HCT116 (cell line): Measurements from ENCODE around the gene RGL3. TPM values are rescaled to one million over a fixed set of nuclear protein-coding genes. Genes with fewer than 3 reads are reported as not detected.

Source experiments
- ATAC-seq: fragments of 200-7000 bp; cut with Tn5 transposase; 2 replicates; pipeline ENCODE4 v1.9.1; 2020; ENCODE audit warnings: mild to moderate bottlenecking, moderate library complexity
- BruUV-seq: library from RNA; stranded (reverse); fragments of 400-500 nt; replicated peaks from 2 replicates; lab custom pipeline; 2021; lab: Mats Ljungman, UMichigan
- CTCF ChIA-PET: fragments of 300-600 bp; sonication (Branson Sonifier 250); formaldehyde crosslinking; loops from one replicate; lab custom pipeline; 2021; ENCODE audit warnings: antibody characterized with exemption; lab: Charles Lee
- POLR2A ChIA-PET: fragments of 300-600, 350-600 bp; sonication (Branson Sonifier 250); formaldehyde crosslinking; loops from one replicate; lab custom pipeline; 2021; ENCODE audit warnings: antibody characterized with exemption; lab: Charles Lee
- RAD21 ChIA-PET, 2 experiments: fragments of 300-600 bp; sonication (Branson Sonifier 250); formaldehyde crosslinking; loops; one replicate each; lab custom pipeline; 2023; ENCODE audit warnings: low total read pairs in 2 of 2; ENCODE audit not compliant: uncharacterized antibody in 2 of 2, unreplicated experiment in 2 of 2, low non-redundant PET in 1 of 2; lab: Charles Lee
- DNase-seq: peaks from one replicate; pipeline ENCODE4 v3.0.0-alpha.2; 2010; ENCODE audit warnings: low read depth, low spot score
- H2AFZ ChIP-seq: fragments of 200-600 bp; shearing (Covaris generic), sonication (generic); 2 replicates; pipeline ENCODE4 v1.6.1; 2017; ENCODE audit warnings: low read depth, mixed run types, mixed read lengths, antibody characterized with exemption, low read length; ENCODE audit not compliant: poor library complexity, severe bottlenecking
- H3K27ac ChIP-seq: 2 replicates; pipeline ENCODE4 v1.5.1; 2012; ENCODE audit warnings: low read depth, low read length
- H3K27me3 ChIP-seq: fragments of 200-600 bp; sonication (generic); 2 replicates; pipeline ENCODE4 v1.6.1; 2016; ENCODE audit warnings: mixed run types, low read length, mixed read lengths; ENCODE audit not compliant: insufficient read depth
- H3K36me3 ChIP-seq, 2 experiments: fragments of 200-500 bp in 1 of 2; fragments of 200-600 bp in 1 of 2; sonication (Bioruptor generic) in 1 of 2; sonication (generic) in 1 of 2; 2 replicates each; pipeline versions ENCODE4 v1.5.1 to v1.6.1; 2014 to 2016; ENCODE audit warnings: low read length in 2 of 2, inconsistent platforms in 1 of 2, mixed read lengths in 1 of 2, mixed run types in 1 of 2; ENCODE audit not compliant: insufficient read depth in 2 of 2, control insufficient read depth in 1 of 2
- H3K4me1 ChIP-seq, 2 experiments: fragments of 200-600 bp in 1 of 2; sonication (generic) in 1 of 2; 2 replicates each; pipeline versions ENCODE4 v1.5.1 to v1.6.1; 2012 to 2017; ENCODE audit warnings: low read length in 2 of 2, inconsistent platforms in 1 of 2, mild to moderate bottlenecking in 1 of 2, mixed read lengths in 1 of 2, mixed run types in 1 of 2, moderate library complexity in 1 of 2; ENCODE audit not compliant: insufficient read depth in 2 of 2, control insufficient read depth in 1 of 2
- H3K4me2 ChIP-seq: fragments of 200-600 bp; sonication (generic); 2 replicates; pipeline ENCODE4 v1.6.1; 2017; ENCODE audit warnings: mixed run types, low read length, mixed read lengths
- H3K4me3 ChIP-seq, 2 experiments: fragments of 200-600 bp in 1 of 2; sonication (generic) in 1 of 2; replicated peaks in 1 of 2; 2 replicates each; pipeline ENCODE4 v1.5.1; 2011 to 2016; ENCODE audit warnings: low read length in 2 of 2, control low read depth in 1 of 2, low read depth in 1 of 2, mild to moderate bottlenecking in 1 of 2, mixed read lengths in 1 of 2, mixed run types in 1 of 2
- H3K79me2 ChIP-seq: fragments of 200-600 bp; sonication (generic); 2 replicates; pipeline ENCODE4 v1.6.1; 2017; ENCODE audit warnings: mild to moderate bottlenecking, mixed run types, low read length, moderate library complexity, mixed read lengths; ENCODE audit not compliant: insufficient read depth
- H3K9ac ChIP-seq: fragments of 200-600 bp; sonication (generic); 2 replicates; pipeline ENCODE4 v1.6.1; 2016; ENCODE audit warnings: low read length, mixed read lengths
- H3K9me2 ChIP-seq: fragments of 200-600 bp; sonication (generic), shearing (Covaris generic); 2 replicates; pipeline ENCODE4 v1.6.1; 2017; ENCODE audit warnings: mixed run types, mild to moderate bottlenecking, moderate library complexity; ENCODE audit not compliant: insufficient read depth
- H3K9me3 ChIP-seq, 2 experiments: fragments of 200-500 bp in 1 of 2; fragments of 200-600 bp in 1 of 2; sonication (Bioruptor generic) in 1 of 2; sonication (generic) in 1 of 2; 2 replicates each; pipeline ENCODE4 v1.6.1; 2014 to 2017; ENCODE audit warnings: low read length in 2 of 2, mixed read lengths in 2 of 2, inconsistent platforms in 1 of 2, low read depth in 1 of 2, mild to moderate bottlenecking in 1 of 2, mixed run types in 1 of 2, moderate library complexity in 1 of 2; ENCODE audit not compliant: control insufficient read depth in 1 of 2, insufficient read depth in 1 of 2
- H4K20me1 ChIP-seq: fragments of 200-600 bp; sonication (generic), shearing (Covaris generic); 2 replicates; pipeline ENCODE4 v1.6.1; 2017; ENCODE audit warnings: mixed run types, mild to moderate bottlenecking, moderate library complexity; ENCODE audit not compliant: insufficient read depth
- CEBPB ChIP-seq: IDR thresholded peaks from 2 replicates; pipeline ENCODE4 v1.6.1; 2012; ENCODE audit warnings: low read depth
- ELF1 ChIP-seq: IDR thresholded peaks from 2 replicates; pipeline ENCODE4 v1.6.1; 2012; ENCODE audit warnings: low read depth, borderline replicate concordance
- EZH2 ChIP-seq: fragments of 200-600 bp; sonication (generic); IDR thresholded peaks from 2 replicates; pipeline ENCODE4 v1.6.1; 2017; ENCODE audit warnings: antibody characterized with exemption, mixed run types
- EZH2phosphoT487 ChIP-seq: fragments of 200-600 bp; IDR thresholded peaks from 2 replicates; pipeline ENCODE4 v1.6.1; 2018; ENCODE audit warnings: antibody characterized with exemption, borderline replicate concordance
- FOSL1 ChIP-seq: IDR thresholded peaks from 2 replicates; pipeline ENCODE4 v1.6.1; 2012; ENCODE audit warnings: low read depth
- JUND ChIP-seq: IDR thresholded peaks from 2 replicates; pipeline ENCODE4 v1.6.1; 2012
- POLR2A ChIP-seq: IDR thresholded peaks from 2 replicates; pipeline ENCODE4 v1.7.0; 2011; ENCODE audit warnings: borderline replicate concordance; ENCODE audit not compliant: insufficient read depth, insufficient read length; ENCODE audit errors: extremely low read depth
- RAD21 ChIP-seq: IDR thresholded peaks from 2 replicates; pipeline ENCODE4 v1.6.1; 2012; ENCODE audit warnings: low read depth, mild to moderate bottlenecking
- SP1 ChIP-seq: IDR thresholded peaks from 2 replicates; pipeline ENCODE4 v1.6.1; 2012; ENCODE audit warnings: low read depth
- SRF ChIP-seq: IDR thresholded peaks from 2 replicates; pipeline ENCODE4 v1.6.1; 2012; ENCODE audit warnings: low read depth
- TCF7L2 ChIP-seq: IDR thresholded peaks from 2 replicates; pipeline ENCODE4 v1.7.0; 2011; ENCODE audit warnings: borderline replicate concordance, inconsistent platforms; ENCODE audit not compliant: insufficient read depth, insufficient read length; ENCODE audit errors: extremely low read depth
- YY1 ChIP-seq: IDR thresholded peaks from 2 replicates; pipeline ENCODE4 v1.6.1; 2011; ENCODE audit warnings: low read length, low read depth, moderate library complexity, mild to moderate bottlenecking; ENCODE audit not compliant: insufficient replicate concordance; ENCODE audit errors: extremely low read depth
- ZFX ChIP-seq: fragments of 450-650 bp; IDR thresholded peaks from 2 replicates; pipeline ENCODE4 v1.6.1; 2017
- intact Hi-C: fragments of 100-400 bp; cut with micrococcal nuclease; formaldehyde crosslinking; loops from 2 replicates; pipeline ENCODE4 v1.10.0; 2022
- total RNA-seq: library from RNA; stranded (reverse); gene quantifications from one replicate; pipeline ENCODE4 v1.2.1, GENCODE V29; 2021; ENCODE audit not compliant: unreplicated experiment
- TF ChIP-seq, protein P1 (sequence below): IDR thresholded peaks from 2 replicates; pipeline ENCODE4 v1.6.1; 2011; ENCODE audit warnings: mild to moderate bottlenecking, low read length, moderate library complexity; ENCODE audit not compliant: insufficient replicate concordance; ENCODE audit errors: extremely low read depth
- TF ChIP-seq, protein P2 (sequence below): IDR thresholded peaks from 2 replicates; pipeline ENCODE4 v1.6.1; 2012
- TF ChIP-seq, protein P3 (sequence below): IDR thresholded peaks from 2 replicates; pipeline ENCODE4 v1.6.1; 2012
- TF ChIP-seq, protein P4 (sequence below), 3 experiments: fragments of 200-600 bp in 1 of 3; sonication (generic) in 1 of 3; IDR thresholded peaks in 2 of 3; conservative IDR thresholded peaks in 1 of 3; 2 replicates each; pipeline ENCODE4 v1.5.1; 2012 to 2017; ENCODE audit warnings: low read depth in 2 of 3, low read length in 2 of 3, antibody characterized with exemption in 1 of 3, borderline replicate concordance in 1 of 3, control low read depth in 1 of 3, mild to moderate bottlenecking in 1 of 3, mixed read lengths in 1 of 3, mixed run types in 1 of 3, moderate library complexity in 1 of 3; ENCODE audit not compliant: insufficient read depth in 1 of 3

The RGL3 gene
- total RNA-seq, 1 experiment from 2014 or later = 99.2 TPM

DNA sequence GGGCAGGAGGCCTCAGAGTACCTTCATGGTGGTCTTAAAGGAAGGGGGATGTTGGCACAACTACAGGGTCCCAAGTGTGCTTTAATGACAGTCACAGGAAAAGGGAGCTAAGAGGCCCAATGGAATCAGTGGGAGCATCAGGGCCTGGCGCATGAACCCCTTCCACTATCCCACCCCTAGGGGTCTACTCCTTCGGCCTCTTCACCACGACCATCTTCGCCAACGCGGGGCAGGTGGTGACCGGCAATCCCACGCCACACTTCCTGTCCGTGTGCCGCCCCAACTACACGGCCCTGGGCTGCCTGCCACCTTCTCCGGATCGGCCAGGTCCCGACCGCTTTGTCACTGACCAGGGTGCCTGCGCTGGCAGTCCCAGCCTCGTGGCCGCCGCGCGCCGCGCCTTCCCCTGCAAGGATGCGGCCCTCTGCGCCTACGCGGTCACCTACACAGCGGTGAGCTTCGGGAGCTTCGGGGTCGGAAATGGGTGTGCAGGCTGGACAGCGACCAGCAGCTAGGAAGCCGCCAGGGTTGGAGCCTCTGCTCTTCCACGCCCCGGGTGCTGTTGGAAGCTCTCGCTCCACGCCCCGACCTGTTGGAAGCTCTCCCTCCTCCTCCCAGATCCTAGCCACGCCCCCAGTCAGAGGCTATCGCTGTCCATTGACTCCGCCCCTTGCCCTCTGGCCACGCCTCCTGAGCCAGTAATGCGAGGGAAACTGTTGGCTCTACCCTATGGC, 57.9 kb downstream of the RGL3 start:
- ChIA-PET POLR2A (interaction anchor here (1.8 kb wide), 1 partner anchor 13 kb away, joined by 11 read pairs; the partner anchor contains the start of gene SWSAP1), CTCF (interaction anchor here (0.6 kb wide), 1 partner anchor 226 kb away, joined by 3 read pairs; no protein-coding TSS in a partner anchor)
- Histone ChIP-seq H3K27ac (peak overlapping the region; percentile 27; the same call in 1 of the 2 replicates), H3K4me1 (peaks cover 5 to 13% of the 10 kb centered on the region in 2 experiments), H2AFZ (no peak overlapping the region), H3K4me2 (0 out of 2 replicates have a peak overlapping the region, but pooled peaks have one; percentile 2), H3K4me3 (no peak overlapping the region)
- BruUV-seq = no TSS peak
- TF ChIP-seq POLR2A (no peak), ELF1 (no peak), TCF7L2 (no peak), JUND (no peak), FOSL1 (no peak), RAD21 (no peak), EZH2 (no peak), SP1 (no peak), ZFX (no peak), YY1 (no peak), SRF (no peak), CEBPB (no peak), EZH2phosphoT487 (no peak)
- TF ChIP-seq, protein P1, sequence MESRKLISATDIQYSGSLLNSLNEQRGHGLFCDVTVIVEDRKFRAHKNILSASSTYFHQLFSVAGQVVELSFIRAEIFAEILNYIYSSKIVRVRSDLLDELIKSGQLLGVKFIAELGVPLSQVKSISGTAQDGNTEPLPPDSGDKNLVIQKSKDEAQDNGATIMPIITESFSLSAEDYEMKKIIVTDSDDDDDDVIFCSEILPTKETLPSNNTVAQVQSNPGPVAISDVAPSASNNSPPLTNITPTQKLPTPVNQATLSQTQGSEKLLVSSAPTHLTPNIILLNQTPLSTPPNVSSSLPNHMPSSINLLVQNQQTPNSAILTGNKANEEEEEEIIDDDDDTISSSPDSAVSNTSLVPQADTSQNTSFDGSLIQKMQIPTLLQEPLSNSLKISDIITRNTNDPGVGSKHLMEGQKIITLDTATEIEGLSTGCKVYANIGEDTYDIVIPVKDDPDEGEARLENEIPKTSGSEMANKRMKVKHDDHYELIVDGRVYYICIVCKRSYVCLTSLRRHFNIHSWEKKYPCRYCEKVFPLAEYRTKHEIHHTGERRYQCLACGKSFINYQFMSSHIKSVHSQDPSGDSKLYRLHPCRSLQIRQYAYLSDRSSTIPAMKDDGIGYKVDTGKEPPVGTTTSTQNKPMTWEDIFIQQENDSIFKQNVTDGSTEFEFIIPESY = no peak
- TF ChIP-seq, protein P2, sequence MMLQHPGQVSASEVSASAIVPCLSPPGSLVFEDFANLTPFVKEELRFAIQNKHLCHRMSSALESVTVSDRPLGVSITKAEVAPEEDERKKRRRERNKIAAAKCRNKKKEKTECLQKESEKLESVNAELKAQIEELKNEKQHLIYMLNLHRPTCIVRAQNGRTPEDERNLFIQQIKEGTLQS = no peak
- TF ChIP-seq, protein P3, sequence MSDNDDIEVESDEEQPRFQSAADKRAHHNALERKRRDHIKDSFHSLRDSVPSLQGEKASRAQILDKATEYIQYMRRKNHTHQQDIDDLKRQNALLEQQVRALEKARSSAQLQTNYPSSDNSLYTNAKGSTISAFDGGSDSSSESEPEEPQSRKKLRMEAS = no peak
- TF ChIP-seq, protein P4, sequence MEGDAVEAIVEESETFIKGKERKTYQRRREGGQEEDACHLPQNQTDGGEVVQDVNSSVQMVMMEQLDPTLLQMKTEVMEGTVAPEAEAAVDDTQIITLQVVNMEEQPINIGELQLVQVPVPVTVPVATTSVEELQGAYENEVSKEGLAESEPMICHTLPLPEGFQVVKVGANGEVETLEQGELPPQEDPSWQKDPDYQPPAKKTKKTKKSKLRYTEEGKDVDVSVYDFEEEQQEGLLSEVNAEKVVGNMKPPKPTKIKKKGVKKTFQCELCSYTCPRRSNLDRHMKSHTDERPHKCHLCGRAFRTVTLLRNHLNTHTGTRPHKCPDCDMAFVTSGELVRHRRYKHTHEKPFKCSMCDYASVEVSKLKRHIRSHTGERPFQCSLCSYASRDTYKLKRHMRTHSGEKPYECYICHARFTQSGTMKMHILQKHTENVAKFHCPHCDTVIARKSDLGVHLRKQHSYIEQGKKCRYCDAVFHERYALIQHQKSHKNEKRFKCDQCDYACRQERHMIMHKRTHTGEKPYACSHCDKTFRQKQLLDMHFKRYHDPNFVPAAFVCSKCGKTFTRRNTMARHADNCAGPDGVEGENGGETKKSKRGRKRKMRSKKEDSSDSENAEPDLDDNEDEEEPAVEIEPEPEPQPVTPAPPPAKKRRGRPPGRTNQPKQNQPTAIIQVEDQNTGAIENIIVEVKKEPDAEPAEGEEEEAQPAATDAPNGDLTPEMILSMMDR (IDR thresholded peaks at IDR 0.05 in 2 of 3, conservative IDR thresholded peaks at IDR 0.05 in 1 of 3; ENCODE audit: borderline replicate concordance in 1 of 3, insufficient read depth in 1 of 3, low read depth in 2 of 3, low read length in 2 of 3) = no peak
- TF ChIP-seq, all 23 proteins: peak for 0
- Histone ChIP-seq H3K9me2 (no peaks in the 10 kb centered on the region), H4K20me1 (no peaks in the 10 kb centered on the region), H3K36me3 (peaks cover 0 to 2% of the 10 kb centered on the region in 2 experiments; a peak in 1 of 4 replicates), H3K9me3 (no peaks in the 10 kb centered on the region), H3K9ac (no peak overlapping the region), H3K79me2 (no peaks in the 10 kb centered on the region), H3K27me3 (no peaks in the 10 kb centered on the region)
- DNase-seq (no peak), ATAC-seq (peak; percentile 89)
- RAD21 ChIA-PET = no interaction called here
- intact Hi-C loops = no loop called here
